HepG2 (cell line): ENCODE data around the gene BIRC6.
"Not testable (repeated sequence)": the region's sequence is repeated elsewhere in the genome, so short reads cannot be mapped to it uniquely, and the experiment has no call there.

Experiments
- HNRNPK ChIP-seq: fragments of 200-400 bp; formaldehyde crosslinking; IDR thresholded peaks from 2 replicates; pipeline ENCODE4 v1.6.1; 2018; ENCODE audit warnings: low read length, low read depth, moderate library complexity, mild to moderate bottlenecking; ENCODE audit not compliant: poor library complexity, severe bottlenecking
- KDM5A ChIP-seq: fragments of 200-600 bp; sonication (generic); IDR thresholded peaks from 2 replicates; pipeline ENCODE4 v1.7.0; 2018; ENCODE audit warnings: antibody characterized with exemption, mild to moderate bottlenecking, low read length, borderline replicate concordance
- MAFG ChIP-seq: sonication (generic); formaldehyde crosslinking; IDR thresholded peaks from 2 replicates; pipeline ENCODE4 v1.5.1; 2020; ENCODE audit warnings: mild to moderate bottlenecking, missing genetic modification reagents
- NCOA5 ChIP-seq: sonication (generic); formaldehyde crosslinking; IDR thresholded peaks from 2 replicates; pipeline ENCODE4 v1.4.0; 2020; ENCODE audit warnings: missing genetic modification reagents
- POLR2AphosphoS5 ChIP-seq: IDR thresholded peaks from 2 replicates; pipeline ENCODE4 v1.6.1; 2012; ENCODE audit warnings: low read depth, low read length
- SALL2 ChIP-seq: sonication (generic); formaldehyde crosslinking; IDR thresholded peaks from 2 replicates; pipeline ENCODE4 v1.8.1; 2023; ENCODE audit warnings: mild to moderate bottlenecking, missing genetic modification reagents, inconsistent platforms
- SP1 ChIP-seq, 2 experiments: fragments of 450-650 bp in 1 of 2; sonication (generic) in 1 of 2; formaldehyde crosslinking in 1 of 2; IDR thresholded peaks; 2 replicates each; pipeline versions ENCODE4 v1.4.0 to v1.6.1; 2016 to 2020; ENCODE audit warnings: missing genetic modification reagents in 1 of 2
- ZBTB1 ChIP-seq: sonication (generic); formaldehyde crosslinking; IDR thresholded peaks from 2 replicates; pipeline ENCODE4 v1.4.0; 2020; ENCODE audit warnings: missing genetic modification reagents, borderline replicate concordance
- ZFP37 ChIP-seq: sonication (generic); formaldehyde crosslinking; IDR thresholded peaks from 2 replicates; pipeline ENCODE4 v1.4.0; 2020; ENCODE audit warnings: missing genetic modification reagents, borderline replicate concordance
- ZMYM3 ChIP-seq: sonication (generic); formaldehyde crosslinking; IDR thresholded peaks from 2 replicates; pipeline ENCODE4 v1.5.1; 2020; ENCODE audit warnings: mild to moderate bottlenecking, missing genetic modification reagents
- ZNF207 ChIP-seq: fragments of 450-650 bp; IDR thresholded peaks from 2 replicates; pipeline ENCODE4 v1.6.1; 2016; ENCODE audit warnings: antibody characterized with exemption, borderline replicate concordance
- ZNF766 ChIP-seq: sonication (generic); formaldehyde crosslinking; IDR thresholded peaks from 2 replicates; pipeline ENCODE4 v1.5.0; 2020; ENCODE audit warnings: missing genetic modification reagents, borderline replicate concordance
- TF ChIP-seq, protein P1 (sequence below): sonication (generic); formaldehyde crosslinking; IDR thresholded peaks from 2 replicates; pipeline ENCODE4 v1.5.0; 2020; ENCODE audit warnings: mild to moderate bottlenecking, missing genetic modification reagents, moderate library complexity
- TF ChIP-seq, protein P2 (sequence below): sonication (generic); formaldehyde crosslinking; IDR thresholded peaks from 2 replicates; pipeline ENCODE4 v1.4.0; 2020; ENCODE audit warnings: low read depth, missing genetic modification reagents

DNA sequence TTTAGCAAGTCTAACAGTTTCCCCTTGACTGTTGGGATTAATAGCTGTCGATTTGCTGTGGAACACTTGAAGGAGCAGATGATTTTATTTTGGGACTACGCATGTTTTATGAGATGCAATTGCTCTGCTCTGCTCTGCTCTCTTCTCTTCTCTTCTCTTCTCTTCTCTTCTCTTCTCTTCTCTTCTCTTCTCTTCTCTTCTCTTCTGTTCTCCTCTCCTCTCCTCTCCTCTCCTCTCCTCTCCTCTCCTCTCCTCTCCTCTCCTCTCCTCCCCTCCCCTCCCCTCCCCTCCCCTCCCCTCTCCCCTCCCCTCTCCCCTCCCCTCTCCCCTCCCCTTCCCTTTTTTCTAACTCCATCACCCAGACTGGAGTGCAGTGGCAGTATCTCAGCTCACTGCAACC, 104.0 kb downstream of the BIRC6 start:
- not testable (repeated sequence) for TF ChIP-seq POLR2AphosphoS5; ZFP37 (CRISPR knock-in tag); KDM5A; ZNF207; MAFG; SP1 (IDR thresholded peaks at IDR 0.05); SP1 (CRISPR knock-in tag; IDR thresholded peaks at IDR 0.05); ZBTB1 (CRISPR knock-in tag); NCOA5; SALL2 (CRISPR knock-in tag); ZMYM3; ZNF766 (CRISPR knock-in tag)
- TF ChIP-seq, protein P1, sequence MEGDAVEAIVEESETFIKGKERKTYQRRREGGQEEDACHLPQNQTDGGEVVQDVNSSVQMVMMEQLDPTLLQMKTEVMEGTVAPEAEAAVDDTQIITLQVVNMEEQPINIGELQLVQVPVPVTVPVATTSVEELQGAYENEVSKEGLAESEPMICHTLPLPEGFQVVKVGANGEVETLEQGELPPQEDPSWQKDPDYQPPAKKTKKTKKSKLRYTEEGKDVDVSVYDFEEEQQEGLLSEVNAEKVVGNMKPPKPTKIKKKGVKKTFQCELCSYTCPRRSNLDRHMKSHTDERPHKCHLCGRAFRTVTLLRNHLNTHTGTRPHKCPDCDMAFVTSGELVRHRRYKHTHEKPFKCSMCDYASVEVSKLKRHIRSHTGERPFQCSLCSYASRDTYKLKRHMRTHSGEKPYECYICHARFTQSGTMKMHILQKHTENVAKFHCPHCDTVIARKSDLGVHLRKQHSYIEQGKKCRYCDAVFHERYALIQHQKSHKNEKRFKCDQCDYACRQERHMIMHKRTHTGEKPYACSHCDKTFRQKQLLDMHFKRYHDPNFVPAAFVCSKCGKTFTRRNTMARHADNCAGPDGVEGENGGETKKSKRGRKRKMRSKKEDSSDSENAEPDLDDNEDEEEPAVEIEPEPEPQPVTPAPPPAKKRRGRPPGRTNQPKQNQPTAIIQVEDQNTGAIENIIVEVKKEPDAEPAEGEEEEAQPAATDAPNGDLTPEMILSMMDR (CRISPR knock-in tag): not testable (repeated sequence)
- TF ChIP-seq HNRNPK: peak; percentile 96
- TF ChIP-seq, protein P2, sequence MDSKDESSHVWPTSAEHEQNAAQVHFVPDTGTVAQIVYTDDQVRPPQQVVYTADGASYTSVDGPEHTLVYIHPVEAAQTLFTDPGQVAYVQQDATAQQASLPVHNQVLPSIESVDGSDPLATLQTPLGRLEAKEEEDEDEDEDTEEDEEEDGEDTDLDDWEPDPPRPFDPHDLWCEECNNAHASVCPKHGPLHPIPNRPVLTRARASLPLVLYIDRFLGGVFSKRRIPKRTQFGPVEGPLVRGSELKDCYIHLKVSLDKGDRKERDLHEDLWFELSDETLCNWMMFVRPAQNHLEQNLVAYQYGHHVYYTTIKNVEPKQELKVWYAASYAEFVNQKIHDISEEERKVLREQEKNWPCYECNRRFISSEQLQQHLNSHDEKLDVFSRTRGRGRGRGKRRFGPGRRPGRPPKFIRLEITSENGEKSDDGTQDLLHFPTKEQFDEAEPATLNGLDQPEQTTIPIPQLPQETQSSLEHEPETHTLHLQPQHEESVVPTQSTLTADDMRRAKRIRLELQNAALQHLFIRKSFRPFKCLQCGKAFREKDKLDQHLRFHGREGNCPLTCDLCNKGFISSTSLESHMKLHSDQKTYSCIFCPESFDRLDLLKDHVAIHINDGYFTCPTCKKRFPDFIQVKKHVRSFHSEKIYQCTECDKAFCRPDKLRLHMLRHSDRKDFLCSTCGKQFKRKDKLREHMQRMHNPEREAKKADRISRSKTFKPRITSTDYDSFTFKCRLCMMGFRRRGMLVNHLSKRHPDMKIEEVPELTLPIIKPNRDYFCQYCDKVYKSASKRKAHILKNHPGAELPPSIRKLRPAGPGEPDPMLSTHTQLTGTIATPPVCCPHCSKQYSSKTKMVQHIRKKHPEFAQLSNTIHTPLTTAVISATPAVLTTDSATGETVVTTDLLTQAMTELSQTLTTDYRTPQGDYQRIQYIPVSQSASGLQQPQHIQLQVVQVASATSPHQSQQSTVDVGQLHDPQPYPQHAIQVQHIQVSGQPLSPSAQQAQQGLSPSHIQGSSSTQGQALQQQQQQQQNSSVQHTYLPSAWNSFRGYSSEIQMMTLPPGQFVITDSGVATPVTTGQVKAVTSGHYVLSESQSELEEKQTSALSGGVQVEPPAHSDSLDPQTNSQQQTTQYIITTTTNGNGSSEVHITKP: not testable (repeated sequence)
